SIG-M5 (cell line): Measurements from ENCODE around the gene HOXC6.
"Not testable (repeated sequence)": the region's sequence is repeated elsewhere in the genome, so short reads cannot be mapped to it uniquely, and the experiment has no call there.

Experiments used
- DNase-seq: peaks from one replicate; lab custom pipeline; 2025; lab: John Stamatoyannopoulos, UW

Gene HOXC6

GRCh38 chr12:54041097-54041690 is 13.0 kb downstream of the HOXC6 start:
- DNase-seq, result no peak

GRCh38 chr12:54042033-54042432 is 13.8 kb downstream of the HOXC6 start:
- DNase-seq, result not testable (repeated sequence)

- no peak for DNase-seq
Measured at GRCh38 chr12:54042970-54043853, 15.0 kb downstream of the HOXC6 start.

GRCh38 chr12:54044425-54045103 is 16.3 kb downstream of the HOXC6 start:
- no peak for DNase-seq

- no peak for DNase-seq
Measured at GRCh38 chr12:54045401-54045800, 17.2 kb downstream of the HOXC6 start.

GRCh38 chr12:54045868-54046521 is 17.8 kb downstream of the HOXC6 start:
- no peak for DNase-seq

- DNase-seq, result no peak
Measured at GRCh38 chr12:54046809-54047159, 18.5 kb downstream of the HOXC6 start.

- no peak for DNase-seq
Measured at GRCh38 chr12:54047160-54047963, 19.1 kb downstream of the HOXC6 start.

- no peak for DNase-seq
Measured at GRCh38 chr12:54047964-54048303, 19.7 kb downstream of the HOXC6 start.

GRCh38 chr12:54048406-54049093 is 20.3 kb downstream of the HOXC6 start:
- no peak for DNase-seq

GRCh38 chr12:54049108-54049507 is 20.9 kb downstream of the HOXC6 start:
- no peak for DNase-seq

- DNase-seq, result no peak
Measured at GRCh38 chr12:54050482-54050810, 22.2 kb downstream of the HOXC6 start.

- DNase-seq, result no peak
Measured at GRCh38 chr12:54051026-54051842, 23.0 kb downstream of the HOXC6 start.

- no peak for DNase-seq
Measured at GRCh38 chr12:54051874-54052437, 23.7 kb downstream of the HOXC6 start.

- DNase-seq, result no peak
Measured at GRCh38 chr12:54052438-54053002, 24.3 kb downstream of the HOXC6 start.

- no peak for DNase-seq
Measured at GRCh38 chr12:54053003-54053750, 24.9 kb downstream of the HOXC6 start.

- DNase-seq, result no peak
Measured at GRCh38 chr12:54053751-54054741, 25.8 kb downstream of the HOXC6 start, which contains the start of gene HOXC4. Gene HOXC4, plus strand, starts transcription at chr12:54053835. Its CDS starts 88 bp downstream, at chr12:54053923.

GRCh38 chr12:54054742-54055194 is 26.5 kb downstream of the HOXC6 start:
- DNase-seq, result no peak
